ENCODE results near the gene PAK4.
"Not testable (repeated sequence)": the region's sequence is repeated elsewhere in the genome, so short reads cannot be mapped to it uniquely, and the experiment has no call there.

Gene PAK4

DNA sequence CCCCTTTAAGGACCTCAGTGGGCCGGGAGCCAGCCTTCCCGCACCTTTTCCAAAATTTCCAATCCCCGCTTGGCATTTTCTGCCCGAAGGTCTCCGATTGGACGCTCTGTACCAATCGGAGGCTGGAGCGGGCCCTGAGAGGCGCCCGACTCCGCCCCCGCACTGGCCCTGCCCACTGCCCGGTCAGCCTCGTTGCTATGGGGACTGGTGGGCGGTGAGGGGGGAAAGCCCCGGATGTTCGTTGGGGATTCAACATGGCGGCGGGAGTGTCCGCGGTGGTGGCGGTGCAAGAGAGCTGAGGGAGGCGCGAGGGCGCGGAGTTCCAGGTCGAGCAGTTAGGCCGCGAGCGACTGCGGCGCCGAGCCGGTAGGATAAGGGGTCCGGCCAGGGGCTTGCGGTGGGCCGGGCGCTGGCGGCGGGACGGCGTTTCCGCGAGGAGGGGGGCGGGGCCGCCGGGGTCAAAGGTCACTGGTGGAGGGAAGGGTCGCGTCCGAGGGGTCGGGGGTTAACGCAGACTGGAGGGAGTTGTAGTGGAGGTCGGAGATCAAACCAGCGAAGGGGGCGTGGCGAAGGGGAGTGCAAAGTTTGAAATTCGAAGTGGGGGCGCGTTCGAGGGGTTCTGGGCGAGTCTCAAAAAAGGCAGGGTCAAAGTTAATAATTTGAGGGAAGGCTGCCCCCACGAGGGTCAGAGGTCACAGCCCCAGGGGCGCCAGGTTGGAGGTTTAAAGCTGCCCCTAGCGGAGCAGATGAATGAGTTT lies at the start of gene PAK4:
Gene PAK4, plus strand, starts transcription at position 233 of the 758 bp plus-strand sequence. CDS start 43,768 bp downstream, outside the sequence.
- peak; percentile 99 to 100 (median 100) for DNase-seq

DNA sequence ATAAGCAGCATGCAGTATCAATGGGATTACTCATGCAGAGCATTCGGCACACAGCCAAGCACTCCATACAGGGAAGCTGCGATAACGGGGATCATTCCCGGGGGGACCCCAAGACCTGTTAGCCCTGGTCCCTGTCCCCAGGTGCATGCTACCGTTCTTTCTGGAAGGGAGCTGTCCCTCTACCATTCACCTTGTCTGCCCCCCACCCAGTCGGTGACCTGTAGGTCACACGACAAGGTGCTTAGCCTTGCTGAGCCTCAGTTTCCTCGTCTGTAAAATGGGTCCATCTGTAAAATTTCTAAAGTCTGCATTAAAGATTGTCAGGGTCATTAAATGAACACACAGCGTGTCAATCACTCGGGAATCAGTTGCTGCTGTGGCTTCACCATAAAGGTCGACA lies 48.3 kb upstream of the PAK4 start:
- DNase-seq, result no peak

DNA sequence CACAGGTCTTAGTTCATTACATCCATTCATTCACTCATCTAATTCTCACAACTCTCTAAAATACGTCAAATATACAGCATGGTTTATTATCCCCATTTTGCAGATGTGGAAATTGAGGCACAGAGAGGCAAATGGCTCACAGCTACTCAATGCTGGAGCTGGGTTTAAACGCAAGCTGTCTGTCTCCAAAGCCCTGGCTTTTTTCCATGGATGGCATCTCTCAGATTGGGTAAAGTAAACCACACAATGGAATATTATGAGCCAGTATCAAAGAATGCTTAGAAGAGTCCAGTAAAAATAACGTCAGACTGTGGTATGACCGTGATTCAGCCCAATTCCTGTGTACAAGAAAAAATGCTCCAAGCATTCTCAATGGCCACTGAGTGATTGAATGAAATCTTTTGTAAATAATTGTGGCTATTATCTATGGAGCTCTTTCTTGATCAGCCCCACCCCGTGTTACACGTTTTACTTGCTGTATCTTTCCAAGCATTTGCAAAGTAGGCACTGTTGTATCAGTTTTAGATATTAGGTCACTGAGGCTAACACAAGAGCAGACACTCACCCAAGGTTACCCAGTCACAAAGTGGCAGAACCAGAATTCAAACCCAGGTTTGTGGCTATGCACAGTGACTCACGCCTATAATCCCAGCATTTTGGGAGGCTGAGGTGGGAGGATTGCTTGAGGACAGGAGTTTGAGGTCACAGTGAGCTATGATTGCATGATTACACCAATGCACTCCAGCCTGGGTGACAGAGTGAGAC lies 47.0 kb upstream of the PAK4 start:
- no peak for DNase-seq

DNA sequence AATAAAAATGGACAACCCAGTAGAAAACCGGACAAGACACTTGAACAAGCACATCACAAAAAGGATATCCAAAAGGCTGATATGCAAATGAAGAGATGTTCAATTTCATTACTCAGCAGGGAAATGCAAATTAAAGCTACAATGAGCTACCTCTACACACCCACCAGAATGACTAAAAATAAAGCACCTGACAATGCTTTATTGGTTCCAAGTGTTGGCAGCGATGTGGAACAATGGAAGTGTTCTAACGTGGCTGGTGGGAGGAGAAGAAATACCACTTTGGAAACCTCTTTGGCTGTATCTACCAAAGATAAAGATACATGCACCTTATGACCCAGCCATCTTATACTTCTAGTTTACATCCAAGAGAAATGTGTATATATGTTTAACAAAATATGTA lies 45.2 kb upstream of the PAK4 start:
- no peak for DNase-seq

GRCh38 chr19:39082167-39082566 lies 43.4 kb upstream of the PAK4 start:
- DNase-seq, result no peak

DNA sequence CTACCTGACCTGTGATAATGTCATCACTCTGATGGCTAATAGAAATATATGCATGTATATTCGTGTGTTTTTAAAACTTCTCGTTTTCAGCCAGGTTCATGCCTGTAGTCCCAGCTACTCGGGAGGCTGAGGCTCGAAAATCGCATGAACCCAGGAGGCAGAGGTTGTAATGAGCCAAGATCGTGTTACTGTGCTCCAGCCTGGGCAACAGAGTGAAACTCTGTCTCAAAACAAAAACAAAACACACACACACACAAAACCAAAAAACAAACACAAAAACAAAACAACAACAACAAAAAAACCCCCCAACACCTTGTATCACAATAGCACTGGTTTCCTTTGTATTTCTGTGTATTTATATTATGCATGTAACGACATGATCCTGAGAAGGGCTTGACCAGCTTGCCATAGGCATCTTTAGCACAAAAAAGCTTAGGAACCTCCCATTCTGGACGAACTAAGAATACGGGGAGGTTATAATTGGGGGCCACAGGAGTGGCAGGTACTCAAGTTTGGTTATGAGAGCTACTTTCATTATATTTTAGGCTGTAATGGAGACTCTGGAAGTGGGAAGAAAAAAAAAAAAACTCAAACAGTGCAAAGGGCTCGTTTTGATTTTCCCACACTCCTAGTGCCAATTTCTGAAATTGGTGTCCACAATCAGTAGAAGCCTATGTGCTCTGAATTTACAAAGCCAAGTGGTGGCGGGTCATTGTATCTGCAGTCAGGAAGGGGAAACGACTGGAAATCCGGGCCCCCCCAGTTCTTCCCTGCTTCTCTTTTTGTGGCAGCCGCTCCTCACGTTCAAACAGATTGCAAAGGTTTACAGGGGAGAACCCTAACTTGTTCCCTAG lies 42.6 kb upstream of the PAK4 start:
- peak in 2 of 3 donors; percentile 14 to 24 for DNase-seq

DNA sequence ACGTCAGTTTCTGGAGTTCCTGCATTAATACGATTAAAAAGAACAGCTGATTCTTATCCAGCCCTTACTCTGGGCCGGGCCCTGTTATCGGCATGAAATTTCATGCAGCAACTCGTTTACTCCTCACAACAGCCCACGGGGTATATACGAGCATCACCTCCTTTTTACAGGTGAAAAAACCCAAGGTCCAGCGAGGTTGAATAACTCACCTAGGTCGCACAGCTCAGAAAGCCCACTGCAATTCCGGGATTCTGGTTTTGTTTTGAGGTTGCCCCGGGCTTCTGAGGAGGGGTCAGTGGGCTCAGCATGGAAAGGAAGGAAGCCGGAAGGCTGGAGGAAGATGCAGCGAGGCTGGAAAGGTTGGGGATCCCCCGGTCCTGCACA lies 42.0 kb upstream of the PAK4 start:
- DNase-seq, result no peak

- DNase-seq, result no peak
These were observed 41.4 kb upstream of the PAK4 start, which contains the start of gene ACP7 for GRCh38 chr19:39083983-39084731. Gene ACP7 (plus strand): TSS chr19:39084368. CDS start chr19:39085270, 902 bp downstream.

DNA sequence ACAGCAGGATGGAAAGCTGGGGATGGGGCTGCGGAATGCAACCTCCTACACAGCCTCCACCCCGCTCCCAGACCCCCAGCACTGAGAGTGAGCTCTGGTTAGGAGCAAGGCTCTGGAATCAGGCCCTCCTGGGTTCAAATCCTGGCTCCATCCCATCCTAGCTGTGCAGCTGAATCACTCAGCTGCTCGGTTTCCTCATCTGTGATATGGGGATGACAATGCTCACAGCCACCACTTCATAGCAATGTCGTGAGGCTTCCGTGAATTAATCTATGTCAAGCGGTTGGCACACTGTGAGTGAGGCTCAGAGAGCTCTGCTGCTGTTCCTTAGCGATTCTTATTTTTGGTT lies 40.9 kb upstream of the PAK4 start:
- no peak for DNase-seq

GRCh38 chr19:39085392-39085791 lies 40.2 kb upstream of the PAK4 start:
- DNase-seq, result no peak

- DNase-seq, result no peak
These were observed 39.2 kb upstream of the PAK4 start for GRCh38 chr19:39086386-39086785.

DNA sequence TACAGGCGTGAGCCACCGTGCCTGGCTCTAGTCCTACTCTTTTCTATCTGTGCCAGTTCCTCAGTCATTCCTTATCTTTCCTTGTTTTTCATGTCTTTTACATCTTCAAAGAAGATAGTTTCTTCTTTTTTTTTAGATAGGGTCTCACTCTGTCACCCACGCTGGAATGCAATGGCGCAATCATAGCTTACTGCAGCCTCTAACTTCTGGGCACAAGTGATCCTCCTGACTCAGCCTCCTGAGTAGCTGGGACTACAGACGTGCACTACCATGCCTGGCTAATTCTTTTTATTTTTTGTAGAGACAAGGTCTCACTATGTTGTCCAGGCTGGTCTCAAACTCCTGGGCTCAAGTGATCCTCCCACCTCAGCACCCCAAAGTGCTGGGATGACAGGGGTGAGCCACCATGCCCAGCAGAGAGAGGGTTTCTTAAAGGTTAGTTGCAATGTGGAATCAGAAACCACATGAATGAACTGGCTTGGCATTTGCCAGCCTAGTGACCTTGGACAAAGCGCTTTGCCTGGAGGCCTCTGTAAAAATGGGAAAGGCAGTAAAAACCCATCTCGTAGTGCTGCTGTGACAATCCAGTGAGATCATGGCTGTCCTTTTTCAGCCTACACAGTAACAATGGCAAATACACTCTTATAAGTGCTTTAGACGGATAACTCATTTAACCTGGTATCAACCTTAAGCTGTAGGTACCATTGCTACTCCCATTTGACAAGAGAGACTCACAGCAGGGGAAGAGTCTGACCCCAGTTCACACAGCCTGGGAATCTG lies 37.5 kb upstream of the PAK4 start:
- DNase-seq, result no peak

DNA sequence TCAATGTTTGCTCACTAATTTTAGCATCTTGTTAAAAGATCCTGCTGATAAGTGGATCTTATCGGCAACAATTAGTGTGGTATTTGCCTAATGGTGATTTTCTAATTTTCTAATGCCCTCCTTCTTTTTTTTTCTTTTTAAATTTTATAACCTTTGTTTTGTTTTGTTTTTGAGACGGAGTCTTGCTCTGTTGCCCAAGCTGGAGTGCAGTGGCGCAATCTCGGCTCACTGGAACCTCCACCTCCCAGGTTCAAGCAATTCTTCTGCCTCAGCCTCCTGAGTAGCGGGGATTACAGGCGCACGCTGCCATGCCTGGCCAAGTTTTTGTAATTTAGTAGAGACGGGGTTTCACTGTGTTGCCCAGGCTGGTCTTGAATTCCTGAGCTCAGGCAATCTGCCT lies 35.6 kb upstream of the PAK4 start:
- not testable (repeated sequence) for DNase-seq

DNA sequence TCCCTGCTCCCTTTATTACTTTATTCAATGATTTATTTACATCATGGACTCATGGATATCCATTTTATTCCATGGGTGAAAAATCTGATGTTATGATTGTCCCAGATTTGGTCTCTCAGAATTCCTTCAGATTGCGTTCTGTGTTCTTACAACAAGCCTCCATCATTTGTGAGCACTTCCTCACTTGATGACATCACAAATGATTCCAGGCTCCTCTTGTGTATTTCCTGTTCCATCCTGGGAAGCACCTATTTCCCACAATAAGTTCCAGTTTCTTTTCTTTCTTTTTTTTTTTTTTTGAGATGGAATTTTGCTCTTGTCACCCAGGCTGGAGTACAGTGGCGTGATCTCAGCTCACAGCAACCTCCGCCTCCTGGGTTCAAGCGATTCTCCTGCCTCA lies 34.7 kb upstream of the PAK4 start:
- DNase-seq, result peak; percentile 34 to 70 (median 52)

- DNase-seq, result not testable (repeated sequence)
These were observed 29.6 kb upstream of the PAK4 start for GRCh38 chr19:39095799-39096540.

- DNase-seq, result no peak
These were observed 28.3 kb upstream of the PAK4 start for GRCh38 chr19:39097299-39097698.

DNA sequence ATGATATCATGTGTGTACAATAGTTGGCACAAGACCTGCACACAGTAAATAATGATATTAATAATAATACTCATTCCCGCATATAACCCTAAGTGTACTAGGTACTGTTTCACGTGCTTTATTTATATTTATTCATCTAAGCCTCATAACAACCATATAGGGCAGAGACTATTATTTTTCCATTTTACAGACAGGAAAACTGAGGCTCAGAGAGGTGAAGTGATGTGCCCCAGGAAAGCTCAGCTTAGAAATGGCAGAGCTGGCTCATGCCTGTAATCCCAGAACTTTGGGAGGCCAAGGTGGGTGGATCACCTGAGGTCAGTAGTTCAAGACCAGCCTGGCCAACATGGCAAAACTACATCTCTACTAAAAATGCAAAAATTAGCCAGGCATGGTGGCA lies 27.9 kb upstream of the PAK4 start:
- no peak for DNase-seq

DNA sequence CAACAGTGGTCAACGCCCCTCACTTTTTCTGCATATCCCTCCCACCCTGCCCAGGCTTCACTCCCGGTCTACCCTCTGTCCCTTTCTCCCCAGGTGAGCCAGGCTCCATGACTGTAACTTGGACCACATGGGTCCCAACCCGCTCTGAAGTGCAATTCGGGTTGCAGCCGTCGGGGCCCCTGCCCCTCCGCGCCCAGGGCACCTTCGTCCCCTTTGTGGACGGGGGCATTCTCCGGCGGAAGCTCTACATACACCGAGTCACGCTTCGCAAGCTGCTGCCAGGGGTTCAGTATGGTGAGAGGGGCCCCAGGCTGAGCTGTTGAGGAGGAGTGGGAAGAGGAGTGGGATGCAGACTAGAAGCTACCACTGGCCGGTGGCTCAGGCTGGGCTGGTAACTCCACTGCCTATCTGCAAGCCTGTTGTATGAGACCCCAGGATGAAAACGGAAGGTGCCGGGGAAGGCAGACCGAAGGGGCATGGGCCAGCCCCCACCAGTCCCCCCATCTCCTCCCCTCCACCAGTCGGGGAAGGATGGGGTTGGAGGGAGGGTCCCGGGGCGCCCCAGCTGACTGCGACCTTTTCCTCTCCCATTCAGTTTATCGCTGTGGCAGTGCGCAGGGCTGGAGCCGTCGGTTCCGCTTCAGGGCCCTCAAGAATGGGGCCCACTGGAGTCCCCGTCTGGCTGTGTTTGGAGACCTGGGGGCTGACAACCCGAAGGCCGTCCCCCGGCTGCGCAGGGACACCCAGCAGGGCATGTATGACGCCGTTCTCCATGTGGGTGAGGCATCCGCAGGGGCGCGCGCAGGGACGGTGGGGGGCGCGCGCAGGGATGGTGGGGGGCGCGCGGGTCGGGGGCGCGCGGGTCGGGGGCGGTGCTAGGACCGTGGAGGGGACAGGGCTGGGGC lies 27.0 kb upstream of the PAK4 start:
- DNase-seq, result no peak

DNA sequence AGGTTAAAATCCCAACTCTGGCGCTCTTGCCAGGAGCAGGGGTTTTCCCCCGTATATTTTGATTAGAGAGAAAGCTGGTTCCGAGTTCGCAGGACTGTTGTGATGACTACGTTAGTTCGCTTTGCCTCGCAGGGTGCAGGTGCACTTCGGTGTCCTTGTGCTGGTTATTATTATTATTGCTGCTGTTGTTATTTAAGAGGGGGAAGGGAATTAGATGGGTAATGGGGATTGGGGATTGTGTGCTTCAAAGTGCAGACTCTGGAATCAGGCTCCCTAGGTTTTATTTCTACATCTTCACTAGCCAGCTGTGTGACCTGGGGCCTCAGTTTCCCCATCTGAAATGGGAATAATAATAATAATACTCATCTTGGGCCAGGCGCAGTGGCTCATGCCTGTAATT lies 26.2 kb upstream of the PAK4 start:
- DNase-seq, result no peak

All from suppressor macrophage treated with lipopolysaccharide for 1 hour (primary cell).